ENCODE measurements around the gene POFUT1. TPM values are rescaled to one million over a fixed set of nuclear protein-coding genes. Genes with fewer than 3 reads are reported as not detected.

Gene POFUT1
- total RNA-seq, 4 donors from 2014 or later, result 13.8 to 96.1 (median 49.6) TPM

GRCh38 chr20:32215147-32215546, 7.5 kb downstream of the POFUT1 start:
- Histone ChIP-seq H3K9me3 (no peaks in the 10 kb centered on the region), H3K27ac (peak overlapping the region in 3 of 4 donors; percentile 78 to 84 (median 83)), H3K4me3 (no peak overlapping the region), H3K27me3 (no peaks in the 10 kb centered on the region), H3K36me3 (peaks cover 0 to 10% (median 0%) of the 10 kb centered on the region in 4 donors), H3K4me1 (peaks cover 7 to 47% (median 24%) of the 10 kb centered on the region in 4 donors)
- intact Hi-C loops (cut with DNase I; ENCODE audit: low total_unique reads) (no loop called here), in situ Hi-C loops (cut with MboI; ENCODE audit: low pct_ligation_motif_present in 1 of 4, low pct_unique_long_range_greater_than_20kb in 1 of 4, low sequenced_read_pairs in 3 of 4) (no loop called here)
- TF ChIP-seq CTCF (IDR thresholded peaks at IDR 0.05) (no peak), EP300 (IDR thresholded peaks at IDR 0.05; ENCODE audit: low read depth) (no peak), POLR2A (IDR thresholded peaks at IDR 0.05) (no peak), POLR2AphosphoS5 (IDR thresholded peaks at IDR 0.05) (no peak)
- 88% methylated on average over 8 of the region's 8 CpGs; no CpG with 5 or more reads in 1 of the 2 donors for WGBS, 2 donors (ENCODE audit: low coverage in 1 of 2)
- no peak for DNase-seq

GRCh38 chr20:32215729-32216128, 8.0 kb downstream of the POFUT1 start:
- Histone ChIP-seq H3K27ac (peak overlapping the region; percentile 78 to 84 (median 81)), H3K4me1 (peaks cover 7 to 47% (median 24%) of the 10 kb centered on the region in 4 donors), H3K36me3 (peaks cover 0 to 10% (median 0%) of the 10 kb centered on the region in 4 donors), H3K9me3 (no peaks in the 10 kb centered on the region), H3K4me3 (no peak overlapping the region), H3K27me3 (no peaks in the 10 kb centered on the region)
- intact Hi-C loops (cut with DNase I; ENCODE audit: low total_unique reads) (no loop called here), in situ Hi-C loops (cut with MboI; ENCODE audit: low pct_ligation_motif_present in 1 of 4, low pct_unique_long_range_greater_than_20kb in 1 of 4, low sequenced_read_pairs in 3 of 4) (no loop called here)
- TF ChIP-seq CTCF (IDR thresholded peaks at IDR 0.05) (no peak), POLR2AphosphoS5 (IDR thresholded peaks at IDR 0.05) (no peak), EP300 (IDR thresholded peaks at IDR 0.05; ENCODE audit: low read depth) (no peak), POLR2A (IDR thresholded peaks at IDR 0.05) (no peak)
- WGBS, 2 donors (ENCODE audit: low coverage in 1 of 2), result 97 to 98% methylated on average over 3 of the region's 3 CpGs
- DNase-seq, result no peak

GRCh38 chr20:32216179-32217142, 8.8 kb downstream of the POFUT1 start:
- intact Hi-C loops (cut with DNase I; ENCODE audit: low total_unique reads), result no loop called here
- Histone ChIP-seq H3K27ac (peak overlapping the region; percentile 78 to 84 (median 81)), H3K4me3 (no peak overlapping the region), H3K36me3 (peaks cover 0 to 10% (median 0%) of the 10 kb centered on the region in 4 donors), H3K9me3 (no peaks in the 10 kb centered on the region), H3K4me1 (peaks cover 7 to 47% (median 24%) of the 10 kb centered on the region in 4 donors), H3K27me3 (no peaks in the 10 kb centered on the region)
- TF ChIP-seq POLR2A (IDR thresholded peaks at IDR 0.05), result peak; percentile 39
- peak; percentile 14 to 86 (median 59) for TF ChIP-seq POLR2AphosphoS5 (IDR thresholded peaks at IDR 0.05)
- no peak for TF ChIP-seq EP300 (IDR thresholded peaks at IDR 0.05; ENCODE audit: low read depth)
- peak in 1 of 5 experiments; percentile 34 for TF ChIP-seq CTCF (IDR thresholded peaks at IDR 0.05)
- in situ Hi-C loops (cut with MboI; ENCODE audit: low pct_ligation_motif_present in 1 of 4, low pct_unique_long_range_greater_than_20kb in 1 of 4, low sequenced_read_pairs in 3 of 4), result no loop called here
- peak; percentile 81 for DNase-seq
- WGBS, 2 donors (ENCODE audit: low coverage in 1 of 2), result 51% methylated on average over 13 of the region's 13 CpGs; no CpG with 5 or more reads in 1 of the 2 donors

GRCh38 chr20:32218156-32218900, 10.6 kb downstream of the POFUT1 start:
- no peak for TF ChIP-seq POLR2AphosphoS5 (IDR thresholded peaks at IDR 0.05)
- TF ChIP-seq EP300 (IDR thresholded peaks at IDR 0.05; ENCODE audit: low read depth), result no peak
- no peak for TF ChIP-seq POLR2A (IDR thresholded peaks at IDR 0.05)
- no peak for TF ChIP-seq CTCF (IDR thresholded peaks at IDR 0.05)
- no peaks in the 10 kb centered on the region for H3K27me3 ChIP-seq
- in situ Hi-C loops (cut with MboI; ENCODE audit: low pct_ligation_motif_present in 1 of 4, low pct_unique_long_range_greater_than_20kb in 1 of 4, low sequenced_read_pairs in 3 of 4) (no loop called here), intact Hi-C loops (cut with DNase I; ENCODE audit: low total_unique reads) (no loop called here)
- H3K27ac ChIP-seq, result peak overlapping the region; percentile 78 to 84 (median 81)
- H3K9me3 ChIP-seq, result no peaks in the 10 kb centered on the region
- no peak overlapping the region for H3K4me3 ChIP-seq
- peaks cover 7 to 47% (median 24%) of the 10 kb centered on the region in 4 donors for H3K4me1 ChIP-seq
- WGBS, 2 donors (ENCODE audit: low coverage in 1 of 2), result 43 to 83% methylated on average over 1 to 5 of the region's 5 CpGs
- DNase-seq, result no peak
- peaks cover 0 to 7% (median 0%) of the 10 kb centered on the region in 4 donors for H3K36me3 ChIP-seq

Measured in transverse colon (tissue), 4 donors.